ENCODE measurements around the gene ESYT3. TPM values are rescaled to one million over a fixed set of nuclear protein-coding genes. Genes with fewer than 3 reads are reported as not detected.

The ESYT3 gene
- total RNA-seq, 1 experiment from 2014 or later, result 2.6 TPM

- POLR2A ChIA-PET, result no interaction called here
Measured at GRCh38 chr3:138445236-138445635, 10.8 kb downstream of the ESYT3 start.

GRCh38 chr3:138445654-138446053 is 11.2 kb downstream of the ESYT3 start:
- ATAC-seq, result no peak
- Histone ChIP-seq H3K27ac (ENCODE audit: low read length) (no peak overlapping the region), H3K9me3 (ENCODE audit: control insufficient read depth, insufficient read depth, low read depth, low read length) (no peaks in the 10 kb centered on the region), H3K4me3 (ENCODE audit: low read depth in 2 of 2, low read length in 2 of 2) (no peak overlapping the region), H3K27me3 (ENCODE audit: control insufficient read depth, insufficient read depth, low read length) (no peaks in the 10 kb centered on the region), H3K36me3 (ENCODE audit: control insufficient read depth, insufficient read depth, low read length) (no peaks in the 10 kb centered on the region), H3K4me1 (ENCODE audit: control insufficient read depth, insufficient read depth, low read length) (no peaks in the 10 kb centered on the region)
- in situ Hi-C loops (cut with HindIII; ENCODE audit: low pct_unique_long_range_greater_than_20kb, low sequenced_read_pairs), result no loop called here
- ChIA-PET POLR2A (no interaction called here), CTCF (interaction anchor here (0.8 kb wide), 1 partner anchor 470 kb away, joined by 5 read pairs; no protein-coding TSS in a partner anchor)
- TF ChIP-seq REST (IDR thresholded peaks at IDR 0.05; ENCODE audit: insufficient read depth in 1 of 2, low read depth in 2 of 2, low read length in 1 of 2) (no peak), SIN3A (IDR thresholded peaks at IDR 0.05; ENCODE audit: borderline replicate concordance, insufficient read depth, low read depth, low read length) (no peak), TCF7L2 (IDR thresholded peaks at IDR 0.05; ENCODE audit: low read depth, low read length) (no peak), POLR2AphosphoS5 (IDR thresholded peaks at IDR 0.05; ENCODE audit: low read depth, low read length) (no peak), CTCF (IDR thresholded peaks at IDR 0.05) (no peak)
- intact Hi-C loops (cut with micrococcal nuclease; ENCODE audit: unreplicated experiment), result no loop called here
- no peak for DNase-seq (ENCODE audit: low read depth, low spot score)
- no TSS peak for BruUV-seq (replicated peaks)

More at GRCh38 chr3:138445236-138445635, 10.8 kb downstream of the ESYT3 start:
- DNase-seq (ENCODE audit: low read depth, low spot score) (no peak), ATAC-seq (no peak)
- in situ Hi-C loops (cut with HindIII; ENCODE audit: low pct_unique_long_range_greater_than_20kb, low sequenced_read_pairs), result no loop called here
- BruUV-seq (replicated peaks), result no TSS peak
- Histone ChIP-seq H3K4me1 (ENCODE audit: control insufficient read depth, insufficient read depth, low read length) (no peaks in the 10 kb centered on the region), H3K27me3 (ENCODE audit: control insufficient read depth, insufficient read depth, low read length) (no peaks in the 10 kb centered on the region), H3K9me3 (ENCODE audit: control insufficient read depth, insufficient read depth, low read depth, low read length) (no peaks in the 10 kb centered on the region), H3K4me3 (ENCODE audit: low read depth in 2 of 2, low read length in 2 of 2) (no peak overlapping the region), H3K36me3 (ENCODE audit: control insufficient read depth, insufficient read depth, low read length) (no peaks in the 10 kb centered on the region), H3K27ac (ENCODE audit: low read length) (no peak overlapping the region)
- no peak for TF ChIP-seq TCF7L2 (IDR thresholded peaks at IDR 0.05; ENCODE audit: low read depth, low read length)
- no peak for TF ChIP-seq SIN3A (IDR thresholded peaks at IDR 0.05; ENCODE audit: borderline replicate concordance, insufficient read depth, low read depth, low read length)
- TF ChIP-seq POLR2AphosphoS5 (IDR thresholded peaks at IDR 0.05; ENCODE audit: low read depth, low read length), result no peak
- TF ChIP-seq CTCF (IDR thresholded peaks at IDR 0.05), result no peak
- no peak for TF ChIP-seq REST (IDR thresholded peaks at IDR 0.05; ENCODE audit: insufficient read depth in 1 of 2, low read depth in 2 of 2, low read length in 1 of 2)
- CTCF ChIA-PET, result interaction anchor here (0.8 kb wide), 1 partner anchor 470 kb away, joined by 5 read pairs; no protein-coding TSS in a partner anchor
- intact Hi-C loops (cut with micrococcal nuclease; ENCODE audit: unreplicated experiment), result no loop called here

Measured in Panc1 (cell line).